Stimulated activated naive CD8-positive, alpha-beta T cell treated with anti-CD3 and anti-CD28 coated beads, Interleukin-15, Interleukin-2, amounts not matched to agents 100 ng/mL and 50 ng/mL, for 24 hours (primary cell): ENCODE measurements around the gene ZNF446.
"Not testable (repeated sequence)": the region's sequence is repeated elsewhere in the genome, so short reads cannot be mapped to it uniquely, and the experiment has no call there.

Source experiments
- H3K27ac Mint-ChIP-seq: one replicate; pipeline ENCODE4 v1.8.0; 2021; ENCODE audit warnings: mild to moderate bottlenecking, mixed read lengths
- H3K27me3 Mint-ChIP-seq: one replicate; pipeline ENCODE4 v1.8.0; 2021; ENCODE audit warnings: mixed read lengths
- H3K36me3 Mint-ChIP-seq: one replicate; pipeline ENCODE4 v1.8.0; 2021; ENCODE audit warnings: low read depth, mixed read lengths
- H3K4me1 Mint-ChIP-seq: one replicate; pipeline ENCODE4 v1.8.0; 2021; ENCODE audit warnings: low read depth, mixed read lengths
- H3K4me3 Mint-ChIP-seq: one replicate; pipeline ENCODE4 v1.8.0; 2021; ENCODE audit warnings: mild to moderate bottlenecking, mixed read lengths
- H3K9me3 Mint-ChIP-seq: one replicate; pipeline ENCODE4 v1.8.0; 2021; ENCODE audit warnings: mixed read lengths

Gene ZNF446

GRCh38 chr19:58460039-58460438 is 16.1 kb upstream of the ZNF446 start:
- H3K36me3 Mint-ChIP-seq, result peaks cover 23% of the 10 kb centered on the region
- H3K4me3 Mint-ChIP-seq, result no peak overlapping the region
- H3K27me3 Mint-ChIP-seq, result no peaks in the 10 kb centered on the region
- H3K4me1 Mint-ChIP-seq, result no peaks in the 10 kb centered on the region
- no peaks in the 10 kb centered on the region for H3K9me3 Mint-ChIP-seq
- H3K27ac Mint-ChIP-seq, result no peak overlapping the region

- H3K36me3 Mint-ChIP-seq, result peaks cover 17% of the 10 kb centered on the region
- H3K4me1 Mint-ChIP-seq, result peaks cover 23% of the 10 kb centered on the region
- peak overlapping the region; percentile 92 for H3K4me3 Mint-ChIP-seq
- peaks cover 3% of the 10 kb centered on the region for H3K27me3 Mint-ChIP-seq
- H3K27ac Mint-ChIP-seq, result peak overlapping the region; percentile 67
- H3K9me3 Mint-ChIP-seq, result no peaks in the 10 kb centered on the region
These were observed 9.9 kb upstream of the ZNF446 start for GRCh38 chr19:58466089-58466759.

GRCh38 chr19:58466760-58467589 is 9.2 kb upstream of the ZNF446 start, which contains the start of gene ZNF324:
ZNF324 (plus strand) TSS chr19:58467080; CDS start chr19:58469186, 2,106 bp downstream.
- H3K4me3 Mint-ChIP-seq, result peak within 1 kb of the TSS; percentile 92
- peak within 1 kb of the TSS; percentile 76 for H3K27ac Mint-ChIP-seq
- H3K27me3 Mint-ChIP-seq, result peaks cover 3% of the 10 kb centered on the region
- H3K9me3 Mint-ChIP-seq, result no peaks in the 10 kb centered on the region
- H3K36me3 Mint-ChIP-seq, result peaks cover 17% of the 10 kb centered on the region
- peaks cover 23% of the 10 kb centered on the region for H3K4me1 Mint-ChIP-seq

- H3K27ac Mint-ChIP-seq, result peak overlapping the region; percentile 59
- H3K9me3 Mint-ChIP-seq, result no peaks in the 10 kb centered on the region
- H3K4me3 Mint-ChIP-seq, result peak overlapping the region; percentile 92
- H3K4me1 Mint-ChIP-seq, result peaks cover 23% of the 10 kb centered on the region
- H3K36me3 Mint-ChIP-seq, result peaks cover 28% of the 10 kb centered on the region
- H3K27me3 Mint-ChIP-seq, result peaks cover 3% of the 10 kb centered on the region
These were observed 7.8 kb upstream of the ZNF446 start for GRCh38 chr19:58468216-58468839.

- H3K9me3 Mint-ChIP-seq, result no peaks in the 10 kb centered on the region
- peaks cover 25% of the 10 kb centered on the region for H3K4me1 Mint-ChIP-seq
- H3K4me3 Mint-ChIP-seq, result no peak overlapping the region
- H3K27me3 Mint-ChIP-seq, result peaks cover 3% of the 10 kb centered on the region
- peaks cover 28% of the 10 kb centered on the region for H3K36me3 Mint-ChIP-seq
- no peak overlapping the region for H3K27ac Mint-ChIP-seq
These were observed 6.7 kb upstream of the ZNF446 start for GRCh38 chr19:58469241-58470013.

- not testable (repeated sequence) for H3K27ac Mint-ChIP-seq, H3K9me3 Mint-ChIP-seq, H3K27me3 Mint-ChIP-seq, H3K4me3 Mint-ChIP-seq
- peaks cover 40% of the 10 kb centered on the region for H3K4me1 Mint-ChIP-seq
- H3K36me3 Mint-ChIP-seq, result peaks cover 28% of the 10 kb centered on the region
These were observed 5.2 kb upstream of the ZNF446 start for GRCh38 chr19:58470837-58471543.

GRCh38 chr19:58471736-58472135 is 4.4 kb upstream of the ZNF446 start:
- H3K4me3 Mint-ChIP-seq, result no peak overlapping the region
- H3K36me3 Mint-ChIP-seq, result peaks cover 28% of the 10 kb centered on the region
- H3K9me3 Mint-ChIP-seq, result no peaks in the 10 kb centered on the region

GRCh38 chr19:58473775-58474174 is 2.4 kb upstream of the ZNF446 start:
- Mint-ChIP-seq H3K36me3 (peaks cover 28% of the 10 kb centered on the region), H3K9me3 (no peaks in the 10 kb centered on the region), H3K27ac (peak overlapping the region; percentile 9), H3K27me3 (no peaks in the 10 kb centered on the region), H3K4me3 (no peak overlapping the region), H3K4me1 (peaks cover 27% of the 10 kb centered on the region)

More at GRCh38 chr19:58471736-58472135, 4.4 kb upstream of the ZNF446 start:
- Mint-ChIP-seq H3K27ac (no peak overlapping the region), H3K27me3 (no peaks in the 10 kb centered on the region), H3K4me1 (peaks cover 37% of the 10 kb centered on the region)

- peak overlapping the region; percentile 50 for H3K4me3 Mint-ChIP-seq
- H3K27ac Mint-ChIP-seq, result peak overlapping the region; percentile 9
- H3K27me3 Mint-ChIP-seq, result no peaks in the 10 kb centered on the region
- no peaks in the 10 kb centered on the region for H3K9me3 Mint-ChIP-seq
- peaks cover 26% of the 10 kb centered on the region for H3K4me1 Mint-ChIP-seq
- peaks cover 21% of the 10 kb centered on the region for H3K36me3 Mint-ChIP-seq
These were observed 1.7 kb upstream of the ZNF446 start for GRCh38 chr19:58474291-58474996.

- Mint-ChIP-seq H3K9me3 (no peaks in the 10 kb centered on the region), H3K27ac (peak overlapping the region; percentile 97), H3K4me1 (peaks cover 26% of the 10 kb centered on the region), H3K36me3 (peaks cover 16% of the 10 kb centered on the region), H3K27me3 (no peaks in the 10 kb centered on the region), H3K4me3 (peak overlapping the region; percentile 85)
These were observed 997 bp upstream of the ZNF446 start for GRCh38 chr19:58474997-58475713.

GRCh38 chr19:58476498-58477015 is 405 bp downstream of the ZNF446 start:
- peaks cover 26% of the 10 kb centered on the region for H3K4me1 Mint-ChIP-seq
- H3K27me3 Mint-ChIP-seq, result no peaks in the 10 kb centered on the region
- H3K27ac Mint-ChIP-seq, result peak overlapping the region; percentile 94
- no peaks in the 10 kb centered on the region for H3K9me3 Mint-ChIP-seq
- H3K4me3 Mint-ChIP-seq, result peak overlapping the region; percentile 85
- peaks cover 11% of the 10 kb centered on the region for H3K36me3 Mint-ChIP-seq

- Mint-ChIP-seq H3K4me3 (peak overlapping the region; percentile 85), H3K36me3 (peaks cover 12% of the 10 kb centered on the region), H3K27ac (peak overlapping the region; percentile 94), H3K27me3 (no peaks in the 10 kb centered on the region), H3K4me1 (peaks cover 26% of the 10 kb centered on the region), H3K9me3 (no peaks in the 10 kb centered on the region)
These were observed 978 bp downstream of the ZNF446 start for GRCh38 chr19:58477130-58477529.

GRCh38 chr19:58477871-58478270 is 1.7 kb downstream of the ZNF446 start:
- Mint-ChIP-seq H3K4me3 (no peak overlapping the region), H3K4me1 (peaks cover 26% of the 10 kb centered on the region), H3K36me3 (peaks cover 7% of the 10 kb centered on the region), H3K27ac (no peak overlapping the region), H3K9me3 (no peaks in the 10 kb centered on the region), H3K27me3 (no peaks in the 10 kb centered on the region)
